Activated T-cell treated with anti-CD3 and anti-CD28 coated beads, Interleukin-2, amount 50 U/mL, for 1 hour (primary cell): ENCODE data around the gene COA8.
A peak's percentile ranks its signal among the peaks of the same experiment; 100 is the strongest.

Experiments
- DNase-seq: peaks from one replicate; pipeline ENCODE4 v3.0.0-alpha.2; 2020

The COA8 gene

GRCh38 chr14:103538291-103539055 is 24.3 kb upstream of the COA8 start:
- DNase-seq: no peak

GRCh38 chr14:103539056-103539825 is 23.5 kb upstream of the COA8 start:
- no peak for DNase-seq

GRCh38 chr14:103540821-103541708 is 21.7 kb upstream of the COA8 start:
- DNase-seq: no peak

GRCh38 chr14:103541709-103542604 is 20.8 kb upstream of the COA8 start:
- no peak for DNase-seq

- DNase-seq: no peak
Measured at GRCh38 chr14:103542605-103543088, 20.1 kb upstream of the COA8 start.

GRCh38 chr14:103543140-103543539 is 19.6 kb upstream of the COA8 start:
- no peak for DNase-seq

GRCh38 chr14:103543721-103544387 is 18.9 kb upstream of the COA8 start:
- DNase-seq: no peak

- DNase-seq: no peak
Measured at GRCh38 chr14:103544388-103545218, 18.2 kb upstream of the COA8 start.

GRCh38 chr14:103545219-103545914 is 17.4 kb upstream of the COA8 start:
- no peak for DNase-seq

- DNase-seq: no peak
Measured at GRCh38 chr14:103545915-103546651, 16.7 kb upstream of the COA8 start.

- DNase-seq: peak; percentile 85
Measured at GRCh38 chr14:103546652-103547454, 15.9 kb upstream of the COA8 start.

GRCh38 chr14:103547455-103547940 is 15.3 kb upstream of the COA8 start:
- no peak for DNase-seq

GRCh38 chr14:103547941-103548462 is 14.8 kb upstream of the COA8 start:
- no peak for DNase-seq

GRCh38 chr14:103548463-103549351 is 14.1 kb upstream of the COA8 start:
- no peak for DNase-seq

GRCh38 chr14:103549361-103550311 is 13.1 kb upstream of the COA8 start:
- DNase-seq: no peak
